OCI-LY1 (cell line): Measurements from ENCODE around the gene DFFA.

Experiments
- H2AFZ ChIP-seq: fragments of 200-600 bp; sonication (generic), shearing (Covaris generic); 2 replicates; pipeline ENCODE4 v1.6.0; 2014; ENCODE audit warnings: antibody characterized with exemption, mild to moderate bottlenecking, low read length
- H3F3A ChIP-seq: fragments of 200-600 bp; sonication (generic), shearing (Covaris generic); 2 replicates; pipeline ENCODE4 v1.6.0; 2014; ENCODE audit warnings: mild to moderate bottlenecking, antibody characterized with exemption, low read length, moderate library complexity; ENCODE audit not compliant: insufficient read depth
- H3K27ac ChIP-seq: fragments of 200-600 bp; sonication (generic); 2 replicates; pipeline ENCODE4 v1.5.1; 2014; ENCODE audit warnings: low read length, mixed run types, mild to moderate bottlenecking, low read depth; ENCODE audit not compliant: poor library complexity, severe bottlenecking
- H3K27me3 ChIP-seq: fragments of 200-600 bp; sonication (generic); 2 replicates; pipeline ENCODE4 v1.6.0; 2014; ENCODE audit warnings: antibody characterized with exemption, mild to moderate bottlenecking, low read length, moderate library complexity; ENCODE audit not compliant: insufficient read depth
- H3K36me3 ChIP-seq: fragments of 200-600 bp; sonication (generic); 2 replicates; pipeline ENCODE4 v1.6.1; 2014; ENCODE audit warnings: mild to moderate bottlenecking, antibody characterized with exemption, low read length, moderate library complexity, mixed read lengths; ENCODE audit not compliant: insufficient read depth
- H3K4me1 ChIP-seq: fragments of 200-600 bp; sonication (generic); 2 replicates; pipeline ENCODE4 v1.5.1; 2014; ENCODE audit warnings: mild to moderate bottlenecking, low read length, moderate library complexity; ENCODE audit not compliant: insufficient read depth, severe bottlenecking
- H3K4me2 ChIP-seq: fragments of 200-600 bp; sonication (generic), shearing (Covaris generic); 2 replicates; pipeline ENCODE4 v1.6.1; 2014; ENCODE audit warnings: low read length
- H3K4me3 ChIP-seq: fragments of 200-600 bp; sonication (generic); 2 replicates; pipeline ENCODE4 v1.5.1; 2014; ENCODE audit warnings: low read length, low read depth, mild to moderate bottlenecking, mixed read lengths; ENCODE audit not compliant: poor library complexity, severe bottlenecking
- H3K79me2 ChIP-seq: fragments of 200-600 bp; shearing (Covaris generic); 2 replicates; pipeline ENCODE4 v1.6.1; 2016; ENCODE audit warnings: mixed run types, low read length, mixed read lengths; ENCODE audit not compliant: insufficient read depth
- H3K9ac ChIP-seq: fragments of 200-600 bp; sonication (generic), shearing (Covaris generic); 2 replicates; pipeline ENCODE4 v1.6.1; 2014; ENCODE audit warnings: mild to moderate bottlenecking, low read length, mixed read lengths
- H3K9me2 ChIP-seq: fragments of 200-600 bp; sonication (generic), shearing (Covaris generic); 2 replicates; pipeline ENCODE4 v1.6.1; 2014; ENCODE audit warnings: low read depth, mild to moderate bottlenecking, low read length, mixed read lengths
- H3K9me3 ChIP-seq: fragments of 200-600 bp; shearing (Covaris generic); 2 replicates; pipeline ENCODE4 v1.6.1; 2014; ENCODE audit warnings: low read length, mixed read lengths
- H4K20me1 ChIP-seq: fragments of 200-600 bp; sonication (generic), shearing (Covaris generic); 2 replicates; pipeline ENCODE4 v1.6.0; 2016; ENCODE audit warnings: mild to moderate bottlenecking, low read length; ENCODE audit not compliant: insufficient read depth
- EZH2 ChIP-seq: fragments of 200-600 bp; sonication (generic), shearing (Covaris generic); IDR thresholded peaks from 2 replicates; pipeline ENCODE4 v1.8.0; 2017; ENCODE audit warnings: borderline replicate concordance, mixed run types, mild to moderate bottlenecking, antibody characterized with exemption, low read length, moderate library complexity, mixed read lengths
- TF ChIP-seq, protein P1 (sequence below): fragments of 200-600 bp; sonication (generic), shearing (Covaris generic); IDR thresholded peaks from 2 replicates; pipeline ENCODE4 v1.5.1; 2017; ENCODE audit warnings: mild to moderate bottlenecking, antibody characterized with exemption, low read length, moderate library complexity, mixed read lengths

DFFA gene

DNA sequence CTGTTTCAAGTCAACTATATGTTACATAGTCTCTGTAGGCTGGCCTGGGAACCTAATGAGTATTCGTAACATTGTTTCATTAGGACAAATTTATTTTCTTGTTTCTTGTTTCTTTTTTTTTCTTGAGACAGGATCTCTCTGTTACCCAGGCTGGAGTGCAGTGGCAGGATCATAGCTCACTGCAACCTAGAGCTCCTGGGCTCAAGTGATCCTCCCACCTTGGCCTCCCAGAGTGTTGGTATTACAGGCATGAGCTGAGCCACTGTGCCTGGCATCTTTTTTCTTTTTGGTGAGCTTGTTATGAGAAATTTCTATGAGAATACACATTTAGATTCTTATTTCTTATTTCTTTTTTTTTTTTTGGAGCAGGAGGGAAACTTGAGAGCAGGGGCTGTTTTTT lies 35.3 kb downstream of the DFFA start:
- no peaks in the 10 kb centered on the region for H4K20me1 ChIP-seq
- peaks cover 3% of the 10 kb centered on the region for H3K4me1 ChIP-seq
- H3K4me2 ChIP-seq: no peak overlapping the region
- no peak for TF ChIP-seq EZH2
- TF ChIP-seq, protein P1, sequence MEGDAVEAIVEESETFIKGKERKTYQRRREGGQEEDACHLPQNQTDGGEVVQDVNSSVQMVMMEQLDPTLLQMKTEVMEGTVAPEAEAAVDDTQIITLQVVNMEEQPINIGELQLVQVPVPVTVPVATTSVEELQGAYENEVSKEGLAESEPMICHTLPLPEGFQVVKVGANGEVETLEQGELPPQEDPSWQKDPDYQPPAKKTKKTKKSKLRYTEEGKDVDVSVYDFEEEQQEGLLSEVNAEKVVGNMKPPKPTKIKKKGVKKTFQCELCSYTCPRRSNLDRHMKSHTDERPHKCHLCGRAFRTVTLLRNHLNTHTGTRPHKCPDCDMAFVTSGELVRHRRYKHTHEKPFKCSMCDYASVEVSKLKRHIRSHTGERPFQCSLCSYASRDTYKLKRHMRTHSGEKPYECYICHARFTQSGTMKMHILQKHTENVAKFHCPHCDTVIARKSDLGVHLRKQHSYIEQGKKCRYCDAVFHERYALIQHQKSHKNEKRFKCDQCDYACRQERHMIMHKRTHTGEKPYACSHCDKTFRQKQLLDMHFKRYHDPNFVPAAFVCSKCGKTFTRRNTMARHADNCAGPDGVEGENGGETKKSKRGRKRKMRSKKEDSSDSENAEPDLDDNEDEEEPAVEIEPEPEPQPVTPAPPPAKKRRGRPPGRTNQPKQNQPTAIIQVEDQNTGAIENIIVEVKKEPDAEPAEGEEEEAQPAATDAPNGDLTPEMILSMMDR: no peak
- H3K9ac ChIP-seq: no peak overlapping the region
- H3F3A ChIP-seq: no peaks in the 10 kb centered on the region
- no peaks in the 10 kb centered on the region for H3K9me3 ChIP-seq
- no peak overlapping the region for H3K27ac ChIP-seq
- H3K36me3 ChIP-seq: 0 out of 2 replicates have a peak, but pooled peaks cover 4% of the 10 kb centered on the region
- no peaks in the 10 kb centered on the region for H3K27me3 ChIP-seq
- no peaks in the 10 kb centered on the region for H3K79me2 ChIP-seq
- H2AFZ ChIP-seq: no peak overlapping the region
- H3K4me3 ChIP-seq: no peak overlapping the region
- no peaks in the 10 kb centered on the region for H3K9me2 ChIP-seq

GRCh38 chr1:10434590-10434989 lies 37.7 kb downstream of the DFFA start:
- Histone ChIP-seq H3K4me3 (no peak overlapping the region), H3K9me2 (no peaks in the 10 kb centered on the region), H3K9ac (no peak overlapping the region), H3K27me3 (no peaks in the 10 kb centered on the region), H3K4me2 (no peak overlapping the region), H3K4me1 (peaks cover 19% of the 10 kb centered on the region), H3F3A (no peaks in the 10 kb centered on the region), H3K36me3 (0 out of 2 replicates have a peak, but pooled peaks cover 4% of the 10 kb centered on the region), H4K20me1 (no peaks in the 10 kb centered on the region), H3K9me3 (no peaks in the 10 kb centered on the region), H3K27ac (no peak overlapping the region), H3K79me2 (no peaks in the 10 kb centered on the region), H2AFZ (no peak overlapping the region)
- TF ChIP-seq, protein P1: no peak
- TF ChIP-seq EZH2: no peak

- Histone ChIP-seq H3K9me3 (no peaks in the 10 kb centered on the region), H4K20me1 (no peaks in the 10 kb centered on the region), H3K9me2 (no peaks in the 10 kb centered on the region), H3K4me1 (peaks cover 20% of the 10 kb centered on the region), H2AFZ (no peak overlapping the region), H3F3A (no peaks in the 10 kb centered on the region), H3K4me2 (no peak overlapping the region), H3K4me3 (no peak overlapping the region), H3K27me3 (no peaks in the 10 kb centered on the region), H3K36me3 (0 out of 2 replicates have a peak, but pooled peaks cover 4% of the 10 kb centered on the region), H3K9ac (no peak overlapping the region), H3K27ac (no peak overlapping the region), H3K79me2 (no peaks in the 10 kb centered on the region)
- TF ChIP-seq, protein P1: no peak
- TF ChIP-seq EZH2: no peak
These were observed 38.5 kb downstream of the DFFA start for GRCh38 chr1:10433790-10434189.
